Esophagus muscularis mucosa (tissue), 4 donors: Measurements from ENCODE around the gene CLVS2. TPM values are rescaled to one million over a fixed set of nuclear protein-coding genes. Genes with fewer than 3 reads are reported as not detected.

ENCODE experiments used
- DNase-seq: peaks from one replicate; pipeline ENCODE4 v3.0.0-alpha.2; 2017; ENCODE audit errors: extremely low spot score
- H3K27ac ChIP-seq, 4 donors: fragments of 200-600 bp; sonication (generic); replicated peaks in 1 of 4; 1 replicate in 3 of 4; 2 replicates in 1 of 4; pipeline ENCODE4 v1.5.1; 2016 to 2019; ENCODE audit warnings: mild to moderate bottlenecking in 1 of 4
- H3K27me3 ChIP-seq, 4 donors: fragments of 200-600 bp; sonication (generic); one replicate each; pipeline versions ENCODE4 v1.5.1 to v1.6.0; 2016 to 2019
- H3K36me3 ChIP-seq, 4 donors: fragments of 200-600 bp; sonication (generic); one replicate each; pipeline ENCODE4 v1.5.1; 2016 to 2019
- H3K4me1 ChIP-seq, 4 donors: fragments of 200-600 bp; sonication (generic); one replicate each; pipeline ENCODE4 v1.5.1; 2016 to 2019
- H3K4me3 ChIP-seq, 4 donors: fragments of 200-600 bp; sonication (generic); 1 replicate in 2 of 4; 2 replicates in 2 of 4; pipeline ENCODE4 v1.5.1; 2016 to 2019; ENCODE audit warnings: mild to moderate bottlenecking in 4 of 4, moderate library complexity in 1 of 4
- H3K9me3 ChIP-seq, 4 donors: fragments of 200-600 bp; sonication (generic); 1 replicate in 3 of 4; 2 replicates in 1 of 4; pipeline ENCODE4 v1.5.1; 2016 to 2019
- CTCF ChIP-seq, 3 experiments: fragments of 200-600 bp in 2 of 3; fragments of 450-650 bp in 1 of 3; sonication (generic) in 2 of 3; IDR thresholded peaks; one replicate each; pipeline ENCODE4 v1.5.1; 2017 to 2019; ENCODE audit warnings: antibody characterized with exemption in 3 of 3, mild to moderate bottlenecking in 2 of 3, moderate library complexity in 1 of 3
- EP300 ChIP-seq: sonication (generic); formaldehyde crosslinking; IDR thresholded peaks from one replicate; pipeline ENCODE4 v1.6.1; 2017; ENCODE audit warnings: antibody characterized with exemption
- POLR2A ChIP-seq: fragments of 450-650 bp; IDR thresholded peaks from one replicate; pipeline ENCODE4 v1.6.1; 2017; ENCODE audit warnings: antibody characterized with exemption, moderate library complexity, mild to moderate bottlenecking, low read depth
- POLR2AphosphoS5 ChIP-seq, 2 donors: sonication (generic); formaldehyde crosslinking; IDR thresholded peaks; one replicate each; pipeline ENCODE4 v1.6.1; 2017; ENCODE audit warnings: antibody characterized with exemption in 2 of 2
- WGBS: methylation state at CpG from one replicate; pipeline ENCODE4 v1.1.5; 2018; 5-methylcytosine and 5-hydroxymethylcytosine counted together
- intact Hi-C: fragments of 100-400 bp; cut with DNase I; formaldehyde crosslinking; loops from one replicate; pipeline ENCODE4 v1.15.1; 2023
- total RNA-seq, 4 donors: library from RNA; depleted of rRNA; stranded (reverse); fragments of >200 nt; gene quantifications; one replicate each; pipeline versions ENCODE4 v1.1.0 to v1.2.1, GENCODE V29; 2016

Gene CLVS2
- under 1 TPM; under 0.01 to 0.33 (median 0.12) TPM for total RNA-seq

- Histone ChIP-seq H3K27ac (no peak within 1 kb of the TSS), H3K4me3 (peak within 1 kb of the TSS; percentile 36 to 55 (median 42)), H3K4me1 (peaks cover 0 to 13% (median 13%) of the 10 kb centered on the region in 4 donors), H3K9me3 (no peaks in the 10 kb centered on the region), H3K27me3 (peaks cover 0 to 64% (median 15%) of the 10 kb centered on the region in 4 donors), H3K36me3 (no peaks in the 10 kb centered on the region)
- WGBS, result 2% methylated on average over 63 of the region's 75 CpGs
- intact Hi-C loops, result no loop called here
- no peak for DNase-seq
- TF ChIP-seq POLR2AphosphoS5 (IDR thresholded peaks at IDR 0.05) (no peak), EP300 (no peak), POLR2A (no peak), CTCF (IDR thresholded peaks at IDR 0.05) (no peak)
Measured at GRCh38 chr6:122995921-122996793, at the start of gene CLVS2. Gene CLVS2 (plus strand): TSS chr6:122996235. CDS start chr6:122997778, 1,543 bp downstream.

- Histone ChIP-seq H3K9me3 (peaks cover 0 to 4% (median 0%) of the 10 kb centered on the region in 4 donors), H3K27me3 (no peaks in the 10 kb centered on the region), H3K27ac (no peak overlapping the region), H3K4me1 (no peaks in the 10 kb centered on the region), H3K36me3 (no peaks in the 10 kb centered on the region), H3K4me3 (no peak overlapping the region)
- intact Hi-C loops, result no loop called here
- no peak for DNase-seq
- no peak for TF ChIP-seq POLR2A
- TF ChIP-seq EP300, result no peak
- TF ChIP-seq POLR2AphosphoS5 (IDR thresholded peaks at IDR 0.05), result no peak
- TF ChIP-seq CTCF (IDR thresholded peaks at IDR 0.05), result no peak
Measured at GRCh38 chr6:122947355-122947754, 48.7 kb upstream of the CLVS2 start.

- Histone ChIP-seq H3K27ac (no peak overlapping the region), H3K9me3 (peaks cover 0 to 17% (median 5%) of the 10 kb centered on the region in 4 donors), H3K27me3 (no peaks in the 10 kb centered on the region), H3K4me3 (no peak overlapping the region), H3K36me3 (no peaks in the 10 kb centered on the region), H3K4me1 (no peaks in the 10 kb centered on the region)
- 63% methylated on average over 1 of the region's 1 CpG for WGBS
- intact Hi-C loops, result no loop called here
- no peak for DNase-seq
- no peak for TF ChIP-seq POLR2AphosphoS5 (IDR thresholded peaks at IDR 0.05)
- TF ChIP-seq EP300, result no peak
- no peak for TF ChIP-seq POLR2A
- TF ChIP-seq CTCF (IDR thresholded peaks at IDR 0.05), result no peak
Measured at GRCh38 chr6:122953766-122954165, 42.3 kb upstream of the CLVS2 start.

GRCh38 chr6:122956376-122956775 lies 39.7 kb upstream of the CLVS2 start:
- H3K4me1 ChIP-seq, result no peaks in the 10 kb centered on the region
- intact Hi-C loops, result no loop called here
- no peak for TF ChIP-seq POLR2AphosphoS5 (IDR thresholded peaks at IDR 0.05)
- TF ChIP-seq POLR2A, result no peak
- TF ChIP-seq EP300, result no peak
- no peak for TF ChIP-seq CTCF (IDR thresholded peaks at IDR 0.05)
- no peaks in the 10 kb centered on the region for H3K27me3 ChIP-seq
- WGBS, result 77% methylated on average over 2 of the region's 2 CpGs
- no peaks in the 10 kb centered on the region for H3K36me3 ChIP-seq
- DNase-seq, result no peak
- H3K9me3 ChIP-seq, result peaks cover 0 to 17% (median 5%) of the 10 kb centered on the region in 4 donors
- no peak overlapping the region for H3K27ac ChIP-seq
- no peak overlapping the region for H3K4me3 ChIP-seq
